K562 (cell line): ENCODE results near the gene ABCG1. TPM values are rescaled to one million over a fixed set of nuclear protein-coding genes. Genes with fewer than 3 reads are reported as not detected.

Experiments
- ATAC-seq: fragments of 200-7000 bp; cut with Tn5 transposase; 3 replicates; pipeline ENCODE4 v1.9.1; 2020; ENCODE audit warnings: moderate library complexity
- BruUV-seq: library from RNA; stranded (reverse); fragments of 400-500 nt; replicated peaks from 2 replicates; lab custom pipeline; 2021; lab: Mats Ljungman, UMichigan
- CTCF ChIA-PET: fragments of 300-600 bp; formaldehyde crosslinking; extraction: SDS; loops from one replicate; lab custom pipeline; 2021; ENCODE audit warnings: low intra/inter-chr PET ratio; lab: Yijun Ruan, JAX
- POLR2A ChIA-PET: fragments of 300-600, 350-650 bp; sonication (Branson Sonifier 250); formaldehyde crosslinking; extraction: SDS; loops from one replicate; lab custom pipeline; 2021; ENCODE audit warnings: antibody characterized with exemption, inconsistent platforms; lab: Yijun Ruan, JAX
- DNase-seq, 4 experiments: peaks; one replicate each; pipeline versions ENCODE4 v3.0.0 to v3.0.0-alpha.2; 2011 to 2018; ENCODE audit warnings: low spot score in 3 of 4, mixed read lengths in 3 of 4; ENCODE audit errors: extremely low read depth in 1 of 4
- FAIRE-seq: peaks from 2 replicates; lab custom pipeline; 2011; peaks lifted over from hg19 to GRCh38; lab: Jason Lieb, UNC
- H2AFZ ChIP-seq: 2 replicates; pipeline ENCODE4 v1.6.0; 2011; ENCODE audit warnings: low read depth, low read length, control low read depth, inconsistent platforms
- H3K27ac ChIP-seq: fragments of 200-600 bp; 3 replicates; pipeline ENCODE4 v1.8.0; 2011; ENCODE audit warnings: low read depth, mild to moderate bottlenecking, control low read depth, inconsistent platforms, low read length, moderate library complexity, mixed read lengths; ENCODE audit errors: extremely low read depth
- H3K27me3 ChIP-seq, 2 experiments: fragments of 300-600 bp in 1 of 2; 2 replicates in 1 of 2; 3 replicates in 1 of 2; pipeline versions ENCODE4 v1.6.0 to v1.8.0; 2011; ENCODE audit warnings: inconsistent platforms in 2 of 2, low read length in 2 of 2, mild to moderate bottlenecking in 1 of 2, mixed read lengths in 1 of 2, moderate library complexity in 1 of 2; ENCODE audit not compliant: control insufficient read depth in 2 of 2, insufficient read depth in 2 of 2
- H3K36me3 ChIP-seq: fragments of 300-600 bp; 3 replicates; pipeline ENCODE4 v1.8.0; 2011; ENCODE audit warnings: mild to moderate bottlenecking, low read length, inconsistent platforms; ENCODE audit not compliant: control insufficient read depth, insufficient read depth
- H3K4me1 ChIP-seq, 2 experiments: fragments of 200-600 bp in 1 of 2; replicated peaks in 1 of 2; 2 replicates in 1 of 2; 3 replicates in 1 of 2; pipeline versions ENCODE4 v1.5.1 to v1.8.0; 2011; ENCODE audit warnings: inconsistent platforms in 2 of 2, low read length in 2 of 2, mild to moderate bottlenecking in 1 of 2, mixed read lengths in 1 of 2, moderate library complexity in 1 of 2; ENCODE audit not compliant: control insufficient read depth in 2 of 2, insufficient read depth in 2 of 2
- H3K4me2 ChIP-seq: 2 replicates; pipeline ENCODE4 v1.6.1; 2011; ENCODE audit warnings: low read length, control low read depth, inconsistent platforms, mixed read lengths; ENCODE audit not compliant: insufficient read depth
- H3K4me3 ChIP-seq: fragments of 200-600 bp; sonication (generic), shearing (Covaris generic); 2 replicates; pipeline ENCODE4 v1.5.1; 2016; ENCODE audit warnings: control low read depth, inconsistent platforms
- H3K79me2 ChIP-seq: fragments of 200-600 bp; 3 replicates; pipeline ENCODE4 v1.8.0; 2011; ENCODE audit warnings: low read length, inconsistent platforms; ENCODE audit not compliant: control insufficient read depth, insufficient read depth
- H3K9ac ChIP-seq, 2 experiments: 2 replicates each; pipeline versions ENCODE4 v1.6.0 to v1.6.1; 2011; ENCODE audit warnings: low read depth in 2 of 2, low read length in 2 of 2, control low read depth in 1 of 2, inconsistent platforms in 1 of 2, mild to moderate bottlenecking in 1 of 2, mixed read lengths in 1 of 2; ENCODE audit not compliant: insufficient read depth in 1 of 2
- H3K9me1 ChIP-seq: one replicate; pipeline ENCODE4 v1.6.0; 2011; ENCODE audit warnings: inconsistent platforms, mild to moderate bottlenecking, low read length, moderate library complexity; ENCODE audit not compliant: control insufficient read depth, insufficient read depth
- H3K9me3 ChIP-seq: replicated peaks from 2 replicates; pipeline ENCODE4 v1.5.1; 2011; ENCODE audit warnings: low read depth, low read length, inconsistent platforms; ENCODE audit not compliant: control insufficient read depth, insufficient read depth
- H4K20me1 ChIP-seq: replicated peaks from 2 replicates; pipeline ENCODE4 v1.6.1; 2011; ENCODE audit warnings: low read length, inconsistent platforms, mixed read lengths; ENCODE audit not compliant: control insufficient read depth, insufficient read depth
- GABPA ChIP-seq: fragments of 200-800 bp; sonication (Bioruptor generic); conservative IDR thresholded peaks from 2 replicates; pipeline ENCODE4 v1.6.1; 2016; ENCODE audit warnings: low read depth, missing genetic modification characterization, missing compliant biosample characterization
- NR2C2 ChIP-seq, 2 experiments: fragments of 200-800 bp in 1 of 2; sonication (Bioruptor generic) in 1 of 2; sonication (generic) in 1 of 2; formaldehyde crosslinking in 1 of 2; IDR thresholded peaks; 2 replicates each; pipeline versions ENCODE4 v1.6.1 to v1.8.0; 2016 to 2022; ENCODE audit warnings: mild to moderate bottlenecking in 1 of 2, missing compliant biosample characterization in 1 of 2, missing genetic modification characterization in 1 of 2, missing genetic modification reagents in 1 of 2
- SAFB2 ChIP-seq: fragments of 200-400 bp; formaldehyde crosslinking; IDR thresholded peaks from 2 replicates; pipeline ENCODE4 v1.6.1; 2018; ENCODE audit warnings: borderline replicate concordance, low read length, low read depth, moderate library complexity; ENCODE audit not compliant: severe bottlenecking
- ZFP1 ChIP-seq: fragments of 450-650 bp; formaldehyde crosslinking; IDR thresholded peaks from 2 replicates; pipeline ENCODE4 v1.4.0; 2020; ENCODE audit warnings: mild to moderate bottlenecking, mixed read lengths
- ZNF561 ChIP-seq: fragments of 450-650 bp; formaldehyde crosslinking; conservative IDR thresholded peaks from 2 replicates; pipeline ENCODE4 v1.4.0; 2020; ENCODE audit warnings: mild to moderate bottlenecking, moderate library complexity
- ZNF778 ChIP-seq: fragments of 450-650 bp; formaldehyde crosslinking; IDR thresholded peaks from 2 replicates; pipeline ENCODE4 v1.4.0; 2020; ENCODE audit warnings: mild to moderate bottlenecking, moderate library complexity
- WGBS: fragments of 100-300 bp; shearing (Covaris generic); methylation state at CpG from one replicate; pipeline ENCODE4 v1.1.6; 2016; ENCODE audit warnings: low coverage, mixed read lengths; ENCODE audit not compliant: insufficient coverage; ENCODE audit errors: missing lambda C conversion rate; 5-methylcytosine and 5-hydroxymethylcytosine counted together
- in situ Hi-C: fragments of 300-500 bp; cut with MboI; formaldehyde crosslinking; loops from 4 replicates; pipeline ENCODE4 v1.15.0; 2018; ENCODE audit warnings: inconsistent platforms, mixed read lengths
- intact Hi-C: fragments of 100-400 bp; cut with micrococcal nuclease; formaldehyde crosslinking; loops from 2 replicates; pipeline ENCODE4 v1.14.2; 2022
- polyA plus RNA-seq, 8 experiments: library from polyadenylated mRNA; depleted of rRNA in 4 of 8; stranded (reverse) in 5 of 8; unstranded in 3 of 8; fragments of >200 nt; fragmentation: Nextera tagmentation in 2 of 8; fragmentation: Illumina TruSeq in 1 of 8; extraction: Ambion mirVana in 2 of 8; extraction: Trizol in 1 of 8; gene quantifications; 2 replicates each; pipeline versions ENCODE4 v1.2.1 to v1.2.3, GENCODE V29; 2011 to 2014; ENCODE audit warnings: inconsistent platforms in 1 of 8, missing spikeins in 1 of 8
- total RNA-seq, 7 experiments: library from RNA; depleted of rRNA in 6 of 7; stranded (reverse); fragments of >200 nt in 6 of 7; fragmentation: Illumina TruSeq in 2 of 7; extraction: Trizol in 2 of 7; gene quantifications; 2 replicates each; pipeline versions ENCODE4 v1.2.1 to v1.2.3, GENCODE V29; 2011 to 2021; ENCODE audit warnings: low replicate concordance in 1 of 7
- TF ChIP-seq, protein P1 (sequence below): fragments of 450-650 bp; IDR thresholded peaks from 2 replicates; pipeline ENCODE4 v1.6.1; 2016

ABCG1 gene
- total and polyA plus RNA-seq, 9 of the 15 experiments (the other 6 are each of a cell fraction or from before 2014, with no cell fraction given), result 0.04 to 0.09 TPM; not detected in 7

DNA sequence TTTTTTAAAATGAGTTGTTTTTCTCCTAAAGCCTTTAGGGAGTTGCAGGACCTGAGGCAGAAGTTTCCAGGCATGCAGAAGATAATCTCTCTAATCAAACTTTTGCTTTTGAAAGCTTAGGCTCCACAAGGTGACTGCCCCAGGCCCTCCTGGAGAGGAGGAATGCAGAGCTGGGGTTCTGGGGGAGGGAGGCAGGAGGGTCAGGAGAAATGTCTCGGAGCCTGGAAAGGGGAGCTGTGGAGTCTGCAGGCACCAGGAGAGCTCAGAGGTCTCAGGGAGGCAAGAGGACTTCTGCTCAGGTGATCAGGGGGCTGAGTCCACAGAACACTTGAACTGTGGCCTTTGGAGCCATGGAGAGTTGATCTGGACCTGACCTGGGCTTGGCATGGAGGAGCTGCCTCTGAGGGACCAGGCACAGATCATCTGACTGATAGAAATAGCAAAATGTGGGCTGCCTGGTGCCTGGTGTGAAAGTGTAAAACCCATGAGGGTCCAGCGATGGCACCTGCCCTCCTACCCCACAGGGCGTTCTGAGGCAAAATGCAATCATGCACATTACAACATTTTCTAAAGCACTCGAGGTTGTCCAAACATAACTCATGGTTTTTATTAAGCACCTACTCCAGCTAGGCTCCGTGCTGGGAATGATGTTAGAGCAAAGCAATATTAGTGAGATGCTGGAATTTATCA is 10.0 kb upstream of the ABCG1 start (continued):
- TF ChIP-seq ZNF561 (CRISPR knock-in tag), result no peak

DNA sequence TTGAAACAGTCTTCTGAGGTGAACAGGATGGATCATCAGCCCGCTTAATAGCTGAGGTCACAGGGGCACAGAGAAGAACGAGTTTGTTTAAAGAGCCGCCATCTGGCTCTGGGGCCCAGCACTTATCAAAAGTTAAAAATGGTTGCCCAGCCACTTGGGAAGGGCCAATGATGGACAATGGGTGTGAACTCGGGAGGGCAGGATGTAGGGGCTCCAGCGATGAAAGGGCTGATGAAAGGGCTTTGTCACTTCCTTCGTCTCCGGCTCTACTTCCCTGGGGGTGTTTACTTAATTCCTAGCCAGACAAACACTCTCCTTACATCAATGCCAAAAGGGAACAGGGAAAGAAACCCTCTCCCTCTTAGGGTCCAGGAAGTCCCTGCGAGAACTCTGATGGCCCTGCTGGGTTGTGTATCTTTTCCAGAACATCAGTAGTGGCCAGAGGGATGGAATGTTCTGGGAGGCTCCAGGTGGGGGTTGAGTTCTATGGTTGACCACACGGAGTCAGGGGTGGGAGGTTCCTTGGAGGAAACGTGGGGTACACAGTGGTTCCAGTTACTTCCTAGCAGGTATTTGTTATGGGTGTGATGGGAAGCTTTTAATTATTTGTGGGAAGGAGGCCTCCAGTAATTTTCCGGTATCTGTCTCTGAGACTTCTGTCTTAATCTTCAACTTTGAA is 9.0 kb upstream of the ABCG1 start:
- Histone ChIP-seq H3K9ac (no peak overlapping the region), H3K9me1 (no peaks in the 10 kb centered on the region), H3K4me1 (no peaks in the 10 kb centered on the region), H3K9me3 (no peaks in the 10 kb centered on the region), H3K79me2 (no peaks in the 10 kb centered on the region), H3K4me2 (no peak overlapping the region), H3K4me3 (no peak overlapping the region), H3K27ac (no peak overlapping the region), H3K27me3 (peaks cover 4 to 6% of the 10 kb centered on the region in 2 experiments; a peak in 2 of 5 replicates), H2AFZ (no peak overlapping the region), H4K20me1 (no peaks in the 10 kb centered on the region), H3K36me3 (no peaks in the 10 kb centered on the region)
- in situ Hi-C loops (no loop called here), intact Hi-C loops (no loop called here)
- WGBS, result 2% methylated on average over 11 of the region's 11 CpGs
- DNase-seq (no peak), ATAC-seq (no peak), FAIRE-seq (no peak)
- ChIA-PET CTCF (no interaction called here), POLR2A (no interaction called here)
- BruUV-seq, result no TSS peak
- TF ChIP-seq GABPA, result peak; percentile 61
- no peak for TF ChIP-seq ZFP1 (CRISPR knock-in tag)
- TF ChIP-seq NR2C2 (CRISPR knock-in tag; IDR thresholded peaks at IDR 0.05), result no peak
- peak; percentile 64; the same call in 1 of the 2 replicates for TF ChIP-seq NR2C2 (tag; IDR thresholded peaks at IDR 0.05)
- no peak for TF ChIP-seq SAFB2
- TF ChIP-seq ZNF778, result no peak
- TF ChIP-seq, protein P1, sequence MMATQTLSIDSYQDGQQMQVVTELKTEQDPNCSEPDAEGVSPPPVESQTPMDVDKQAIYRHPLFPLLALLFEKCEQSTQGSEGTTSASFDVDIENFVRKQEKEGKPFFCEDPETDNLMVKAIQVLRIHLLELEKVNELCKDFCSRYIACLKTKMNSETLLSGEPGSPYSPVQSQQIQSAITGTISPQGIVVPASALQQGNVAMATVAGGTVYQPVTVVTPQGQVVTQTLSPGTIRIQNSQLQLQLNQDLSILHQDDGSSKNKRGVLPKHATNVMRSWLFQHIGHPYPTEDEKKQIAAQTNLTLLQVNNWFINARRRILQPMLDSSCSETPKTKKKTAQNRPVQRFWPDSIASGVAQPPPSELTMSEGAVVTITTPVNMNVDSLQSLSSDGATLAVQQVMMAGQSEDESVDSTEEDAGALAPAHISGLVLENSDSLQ, result no peak
